DOHH2 (cell line): Measurements from ENCODE around the gene BRAF.

Source experiments
- CTCF ChIP-seq: fragments of 200-600 bp; sonication (generic); IDR thresholded peaks from one replicate; pipeline ENCODE4 v1.5.1; 2014; ENCODE audit warnings: antibody characterized with exemption, mild to moderate bottlenecking, low read depth, low read length; ENCODE audit not compliant: poor library complexity, severe bottlenecking
- EZH2phosphoT487 ChIP-seq: fragments of 200-600 bp; sonication (generic); IDR thresholded peaks from 2 replicates; pipeline ENCODE4 v1.6.1; 2017; ENCODE audit warnings: borderline replicate concordance, mild to moderate bottlenecking, antibody characterized with exemption, low read length, moderate library complexity, mixed read lengths

GRCh38 chr7:140745266-140746058 lies 179.3 kb downstream of the BRAF start:
- TF ChIP-seq CTCF (no peak), EZH2phosphoT487 (no peak)
